Brain pericyte (primary cell): ENCODE data around the gene CNTN4.
"Not testable (repeated sequence)": the region's sequence is repeated elsewhere in the genome, so short reads cannot be mapped to it uniquely, and the experiment has no call there.

Experiments used
- DNase-seq: peaks from one replicate; pipeline ENCODE4 v3.0.0-alpha.2; 2012; ENCODE audit warnings: low read depth, low spot score

The CNTN4 gene

DNA sequence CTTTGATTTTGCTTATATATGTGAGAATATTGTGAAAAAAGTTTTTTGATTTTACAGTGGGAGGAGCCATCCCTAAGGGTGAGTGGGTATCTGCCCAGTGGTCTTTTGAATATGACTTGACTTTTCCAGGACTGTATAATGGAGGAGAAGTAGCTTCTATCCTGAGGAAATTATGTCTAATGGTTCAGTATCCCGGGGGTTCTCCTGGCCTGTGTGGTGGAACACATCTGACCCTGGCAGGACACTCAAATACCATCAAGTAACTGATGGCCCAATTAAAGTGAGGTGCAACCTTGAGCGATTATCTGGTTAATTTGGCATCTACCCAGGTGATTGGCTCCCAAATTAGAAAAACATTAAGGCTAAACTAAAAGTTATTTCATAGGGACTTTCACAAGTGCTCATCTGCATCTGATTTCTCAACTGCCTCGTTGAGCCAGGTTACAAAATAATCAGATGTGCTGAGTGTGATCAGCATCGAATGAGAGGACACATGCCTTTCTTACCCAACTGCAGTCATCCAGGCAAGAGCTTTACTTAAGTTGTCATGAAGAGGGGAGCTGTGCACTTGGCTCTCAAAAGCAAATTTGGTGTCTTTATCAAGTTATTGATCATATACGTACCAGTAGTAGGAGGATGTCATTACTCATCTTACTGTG is 810.2 kb downstream of the CNTN4 start:
- DNase-seq, result no peak

DNA sequence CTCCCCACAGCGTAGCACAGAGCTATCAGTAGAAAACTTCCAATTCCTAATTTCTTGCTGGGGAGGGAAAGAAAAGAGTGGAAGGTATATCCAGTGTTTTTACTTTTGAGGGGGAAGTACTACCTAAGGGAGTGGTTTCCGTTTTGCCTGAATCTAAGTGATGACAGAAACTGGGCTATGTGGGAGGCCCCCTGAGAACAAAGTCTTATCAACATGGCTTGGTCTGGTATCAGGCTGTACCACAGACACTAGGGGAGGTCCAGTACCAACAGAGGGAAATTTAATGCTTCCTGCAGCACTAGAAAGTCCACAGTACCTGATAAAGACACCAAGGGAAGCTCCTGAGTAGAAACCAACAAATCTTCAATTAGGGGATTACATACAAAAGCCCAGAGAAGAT is 812.3 kb downstream of the CNTN4 start:
- DNase-seq, result no peak

DNA sequence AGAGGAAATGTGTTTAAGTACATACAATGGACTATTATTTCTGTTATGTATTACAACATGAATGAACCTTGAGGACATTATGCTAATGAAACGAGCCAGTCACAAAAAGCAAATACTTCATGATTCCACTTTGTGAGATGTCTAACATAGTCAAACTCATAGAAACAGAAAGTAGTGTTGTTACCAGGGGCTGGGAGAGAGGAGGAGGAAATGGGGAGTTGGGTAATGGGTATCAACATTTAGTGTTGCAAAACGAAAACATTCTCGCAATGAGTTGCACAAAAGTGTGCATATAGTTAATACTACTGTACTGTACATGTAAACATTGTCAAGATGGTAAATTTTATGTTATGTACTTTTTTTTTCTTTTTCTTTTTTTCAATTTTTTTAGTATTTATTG is 817.2 kb downstream of the CNTN4 start:
- no peak for DNase-seq

DNA sequence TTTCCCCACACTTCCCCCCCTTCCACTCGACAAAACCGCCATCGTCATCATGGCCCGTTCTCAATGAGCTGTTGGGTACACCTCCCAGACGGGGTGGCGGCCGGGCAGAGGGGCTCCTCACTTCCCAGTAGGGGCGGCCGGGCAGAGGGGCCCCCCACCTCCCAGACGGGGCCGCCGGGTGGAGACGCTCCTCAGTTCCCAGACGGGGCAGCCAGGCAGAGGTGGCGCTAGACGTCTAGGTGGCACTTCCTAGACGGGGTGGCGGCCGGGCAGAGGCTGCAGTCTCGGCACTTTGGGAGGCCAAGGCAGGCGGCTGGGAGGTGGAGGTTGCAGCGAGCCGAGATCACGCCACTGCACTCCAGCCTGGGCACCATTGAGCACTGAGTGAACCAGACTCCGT is 818.0 kb downstream of the CNTN4 start:
- DNase-seq, result not testable (repeated sequence)

- DNase-seq, result no peak
These were observed 821.4 kb downstream of the CNTN4 start for GRCh38 chr3:2920103-2920502.

DNA sequence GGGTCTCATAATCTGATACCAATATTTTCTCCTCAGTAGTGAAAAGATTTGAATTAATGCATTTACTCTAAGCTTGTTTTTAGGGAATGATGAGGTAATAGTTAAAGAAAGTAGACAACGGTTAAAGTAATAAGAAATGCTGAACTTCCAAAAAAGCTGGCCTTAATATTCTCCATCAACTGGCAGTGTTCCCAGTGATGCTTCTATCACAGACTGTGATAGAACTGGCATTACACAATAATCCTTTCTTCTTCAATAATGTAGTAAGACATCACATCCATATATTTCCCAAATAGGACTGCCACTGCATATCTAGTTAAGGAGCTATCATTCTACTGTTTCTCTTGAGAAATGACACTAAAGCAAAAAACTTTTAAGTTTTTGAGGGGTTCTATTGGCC is 822.8 kb downstream of the CNTN4 start:
- DNase-seq, result no peak

DNA sequence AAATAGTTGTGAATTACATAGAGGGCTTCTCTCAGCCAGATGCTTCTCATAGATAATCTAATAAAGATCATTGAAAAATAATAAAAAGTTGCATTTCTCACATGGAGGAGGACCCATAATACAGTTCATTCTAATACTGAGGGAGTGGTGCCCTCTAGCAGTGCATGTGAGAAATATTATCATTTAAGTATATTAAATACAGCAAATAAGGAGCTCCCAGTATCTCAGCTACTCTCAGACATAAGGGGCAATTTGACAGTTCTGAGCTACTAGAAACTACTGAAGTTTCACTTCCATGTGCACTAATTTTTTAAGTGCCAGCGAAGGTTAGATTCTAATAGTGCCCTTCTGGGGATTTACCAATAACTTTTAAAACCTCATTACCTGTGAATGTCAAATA is 823.2 kb downstream of the CNTN4 start:
- no peak for DNase-seq

DNA sequence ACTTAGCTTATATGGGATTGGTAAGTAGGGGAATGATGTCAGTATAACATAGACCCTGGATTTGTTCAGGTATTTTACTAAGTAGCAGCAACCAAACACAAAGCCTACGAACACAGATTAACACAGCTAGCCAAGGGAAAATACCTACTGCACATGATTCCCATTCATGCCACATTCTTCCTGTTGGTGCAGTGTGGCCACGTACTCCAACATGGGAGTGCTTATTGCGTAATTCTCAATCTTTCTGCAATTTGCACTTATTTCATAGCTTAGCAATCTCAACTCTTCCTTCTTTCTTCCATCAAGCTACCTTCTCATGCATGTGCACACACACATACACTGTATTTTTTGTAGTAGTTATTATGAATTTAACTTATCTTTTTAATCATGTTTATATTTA is 824.7 kb downstream of the CNTN4 start:
- no peak for DNase-seq

GRCh38 chr3:2927259-2927658 is 828.6 kb downstream of the CNTN4 start:
- DNase-seq, result no peak

DNA sequence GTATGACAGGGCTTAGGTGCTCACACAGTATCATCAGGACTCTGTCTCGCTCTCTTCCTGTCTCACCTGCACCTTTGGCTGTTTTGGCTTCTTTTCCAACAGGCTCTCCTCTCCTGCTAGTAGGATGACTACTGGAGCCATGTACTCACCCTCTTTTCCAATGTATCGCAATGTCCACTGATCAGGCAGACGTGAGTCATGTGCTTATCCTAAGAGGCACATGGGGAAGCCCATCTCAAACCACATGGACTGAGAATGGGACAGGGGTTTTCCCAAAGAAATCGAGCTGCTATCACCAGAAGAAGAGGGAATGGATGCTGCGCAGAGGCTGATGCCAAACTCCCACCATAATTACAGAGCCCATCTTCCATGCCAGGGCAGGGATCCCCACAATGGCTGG is 830.9 kb downstream of the CNTN4 start:
- DNase-seq, result no peak

DNA sequence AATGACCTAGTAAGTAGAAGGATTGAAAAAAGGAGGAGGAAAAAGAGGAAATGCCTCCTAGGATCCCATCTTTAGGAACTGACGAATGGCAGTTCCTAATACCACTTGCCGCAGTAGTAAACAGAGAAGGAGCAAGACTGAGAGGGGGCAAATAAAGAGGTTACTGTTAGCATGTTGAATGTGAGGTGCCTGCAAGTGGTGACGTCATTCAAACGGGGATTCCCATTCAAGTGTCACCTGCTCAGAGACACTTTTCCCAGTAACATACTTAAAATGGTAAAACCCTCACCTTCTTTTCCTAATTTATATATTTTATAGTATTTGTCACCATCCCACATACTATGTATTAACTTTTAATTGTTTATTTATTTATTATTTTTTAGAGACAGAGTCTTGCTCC is 832.6 kb downstream of the CNTN4 start:
- no peak for DNase-seq

- no peak for DNase-seq
These were observed 835.9 kb downstream of the CNTN4 start for GRCh38 chr3:2934541-2934940.

GRCh38 chr3:2937055-2937454 is 838.4 kb downstream of the CNTN4 start:
- no peak for DNase-seq

- no peak for DNase-seq
These were observed 838.9 kb downstream of the CNTN4 start for GRCh38 chr3:2937592-2937991.

DNA sequence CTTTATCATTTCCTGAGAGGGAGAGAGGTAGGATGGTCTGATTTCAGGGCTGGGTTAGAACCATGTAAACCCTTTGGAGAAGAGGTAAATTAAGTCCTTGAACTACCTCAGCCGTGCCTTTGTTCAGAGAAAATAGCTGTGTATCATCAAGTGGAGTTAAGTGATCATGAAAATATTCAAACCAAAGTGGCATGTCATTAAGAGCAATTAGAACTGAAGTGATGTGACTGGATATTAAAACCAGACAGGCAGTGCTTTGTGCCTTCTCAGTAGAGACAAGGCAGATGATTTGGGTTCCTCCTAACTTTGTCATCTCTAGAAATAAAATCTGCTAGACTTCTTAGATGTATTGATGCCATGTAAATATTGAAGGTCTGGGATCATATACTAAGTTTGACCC is 840.0 kb downstream of the CNTN4 start:
- DNase-seq, result no peak

- no peak for DNase-seq
These were observed 841.4 kb downstream of the CNTN4 start for GRCh38 chr3:2940062-2940461.

DNA sequence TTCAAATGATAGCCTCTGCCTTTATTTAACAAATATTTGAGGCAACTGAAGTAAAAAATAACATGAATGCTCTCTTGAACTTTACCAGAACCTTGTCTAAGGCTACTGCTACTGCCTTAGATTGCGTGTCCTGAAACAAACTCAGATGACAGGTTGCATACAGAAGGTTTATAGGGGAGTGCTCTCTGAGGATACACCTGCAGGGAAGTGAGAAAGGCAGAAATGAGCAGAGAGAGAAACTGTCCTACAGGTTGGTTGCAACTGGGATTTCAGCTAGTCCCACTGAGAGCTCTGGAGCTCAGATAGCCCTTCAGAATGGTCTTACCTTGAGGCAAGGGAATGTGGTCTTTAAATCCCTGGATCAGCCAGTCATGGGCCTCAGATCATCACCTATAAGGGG is 846.0 kb downstream of the CNTN4 start:
- no peak for DNase-seq

- DNase-seq, result no peak
These were observed 846.5 kb downstream of the CNTN4 start for GRCh38 chr3:2945121-2945520.

- no peak for DNase-seq
These were observed 848.9 kb downstream of the CNTN4 start for GRCh38 chr3:2947536-2947935.

- DNase-seq, result no peak
These were observed 850.2 kb downstream of the CNTN4 start for GRCh38 chr3:2948882-2949281.

DNA sequence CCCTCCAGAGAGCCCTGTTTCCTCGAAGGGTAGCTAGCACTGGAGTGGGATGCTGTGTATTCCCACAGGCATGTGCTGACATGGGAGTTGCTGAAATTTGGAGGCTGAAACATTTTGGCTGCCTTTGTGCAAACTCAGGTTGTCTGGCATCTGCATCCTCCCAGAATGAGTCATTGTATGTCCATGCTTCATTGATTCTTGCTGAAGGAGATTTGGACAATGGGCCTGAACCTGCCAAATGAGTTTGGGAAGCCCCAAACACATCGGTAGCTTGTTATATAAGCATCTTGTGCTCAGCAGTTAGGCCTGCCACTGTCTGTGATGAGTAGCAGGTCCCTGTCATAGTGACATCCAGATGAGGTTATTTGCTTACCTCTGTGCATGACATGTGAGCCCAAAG is 851.5 kb downstream of the CNTN4 start:
- no peak for DNase-seq

DNA sequence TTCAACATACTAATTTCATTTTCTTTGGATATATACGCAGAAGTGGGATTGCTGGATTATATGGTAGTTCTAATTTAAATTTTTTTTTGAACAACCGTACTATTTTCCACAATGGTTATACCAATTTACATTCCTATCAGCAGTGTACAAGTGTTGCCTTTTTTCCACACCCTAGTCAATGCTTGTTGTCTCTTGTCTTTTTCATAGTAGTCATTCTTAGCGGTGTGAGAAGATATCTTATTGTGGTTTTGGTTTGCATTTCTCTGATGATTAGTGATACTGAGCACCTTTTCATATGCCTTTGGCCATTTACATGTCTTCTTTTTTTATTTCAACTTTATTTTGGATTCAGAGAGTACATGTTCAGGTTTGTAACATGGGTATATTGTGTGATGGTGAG is 858.4 kb downstream of the CNTN4 start:
- no peak for DNase-seq

DNA sequence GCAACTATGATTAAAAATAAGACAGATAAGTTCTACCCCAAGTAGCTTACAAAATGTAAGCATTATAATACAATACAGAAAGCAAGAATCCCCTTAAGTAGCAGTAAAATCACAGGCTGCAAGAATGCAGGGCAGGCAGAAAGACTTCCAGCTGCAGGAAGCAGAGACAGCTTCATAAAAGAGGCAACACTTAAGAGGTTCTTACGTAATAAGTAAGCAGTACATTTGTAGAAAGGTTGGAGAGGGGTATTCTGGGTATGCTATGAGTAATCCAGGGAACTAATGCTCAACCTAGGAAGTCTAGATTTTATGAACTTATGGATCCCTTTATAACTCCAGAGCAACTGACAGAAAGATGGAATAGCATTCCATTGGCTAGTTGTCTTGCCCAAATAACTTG is 859.9 kb downstream of the CNTN4 start:
- no peak for DNase-seq

- no peak for DNase-seq
These were observed 862.9 kb downstream of the CNTN4 start for GRCh38 chr3:2961576-2961975.
